Stomach smooth muscle (tissue), 2 donors: ENCODE data around the gene NBL1.

Source experiments
- H3K27ac ChIP-seq: one replicate; pipeline ENCODE4 v1.7.0; 2013; ENCODE audit warnings: mild to moderate bottlenecking, low read length, inconsistent platforms
- H3K27me3 ChIP-seq, 2 donors: one replicate each; pipeline ENCODE4 v1.7.0; 2013; ENCODE audit warnings: low read length in 2 of 2; ENCODE audit not compliant: insufficient read depth in 2 of 2, control insufficient read depth in 1 of 2
- H3K36me3 ChIP-seq, 2 donors: one replicate each; pipeline ENCODE4 v1.7.0; 2013; ENCODE audit warnings: low read length in 2 of 2; ENCODE audit not compliant: control insufficient read depth in 2 of 2, insufficient read depth in 2 of 2
- H3K4me1 ChIP-seq: one replicate; pipeline ENCODE4 v1.7.0; 2013; ENCODE audit warnings: low read length; ENCODE audit not compliant: control insufficient read depth, insufficient read depth
- H3K4me3 ChIP-seq, 2 donors: one replicate each; pipeline ENCODE4 v1.7.0; 2013; ENCODE audit warnings: low read length in 2 of 2
- H3K9ac ChIP-seq, 2 donors: one replicate each; pipeline ENCODE4 v1.7.0; 2013; ENCODE audit warnings: low read length in 2 of 2, mild to moderate bottlenecking in 1 of 2
- H3K9me3 ChIP-seq, 2 donors: one replicate each; pipeline ENCODE4 v1.7.0; 2013; ENCODE audit warnings: low read length in 2 of 2; ENCODE audit not compliant: control insufficient read depth in 2 of 2
- donor health status: healthy.
- donor health status: Pancreatic carcinoma.

NBL1 gene

GRCh38 chr1:19646377-19647319, 2.5 kb downstream of the NBL1 start:
- H3K36me3 ChIP-seq = no peaks in the 10 kb centered on the region
- H3K4me3 ChIP-seq = peak overlapping the region; percentile 84 to 93
- H3K9me3 ChIP-seq = no peaks in the 10 kb centered on the region
- H3K4me1 ChIP-seq = peaks cover 64% of the 10 kb centered on the region
- H3K9ac ChIP-seq = peak overlapping the region; percentile 32 to 60
- H3K27me3 ChIP-seq = no peaks in the 10 kb centered on the region
- H3K27ac ChIP-seq = peak overlapping the region; percentile 83

GRCh38 chr1:19647643-19648042, 3.5 kb downstream of the NBL1 start:
- Histone ChIP-seq H3K4me1 (peaks cover 70% of the 10 kb centered on the region), H3K36me3 (no peaks in the 10 kb centered on the region), H3K4me3 (peak overlapping the region in 1 of 2 donors; percentile 40), H3K9ac (peak overlapping the region in 1 of 2 donors; percentile 21), H3K27me3 (no peaks in the 10 kb centered on the region), H3K9me3 (no peaks in the 10 kb centered on the region), H3K27ac (peak overlapping the region; percentile 55)

- Histone ChIP-seq H3K9ac (no peak overlapping the region), H3K27ac (peak overlapping the region; percentile 55), H3K4me1 (peaks cover 67% of the 10 kb centered on the region), H3K4me3 (peak overlapping the region in 1 of 2 donors; percentile 29), H3K27me3 (no peaks in the 10 kb centered on the region), H3K9me3 (no peaks in the 10 kb centered on the region), H3K36me3 (no peaks in the 10 kb centered on the region)
Observed at GRCh38 chr1:19648239-19648638, 4.1 kb downstream of the NBL1 start.

GRCh38 chr1:19648689-19649088, 4.6 kb downstream of the NBL1 start:
- Histone ChIP-seq H3K9me3 (no peaks in the 10 kb centered on the region), H3K4me1 (peaks cover 67% of the 10 kb centered on the region), H3K27ac (peak overlapping the region; percentile 55), H3K27me3 (no peaks in the 10 kb centered on the region), H3K4me3 (no peak overlapping the region), H3K9ac (no peak overlapping the region), H3K36me3 (no peaks in the 10 kb centered on the region)

GRCh38 chr1:19650416-19651140, 6.5 kb downstream of the NBL1 start:
- Histone ChIP-seq H3K9ac (peak overlapping the region; percentile 30 to 69), H3K27ac (peak overlapping the region; percentile 64), H3K36me3 (peaks cover 1 to 6% of the 10 kb centered on the region in 2 donors), H3K4me1 (peaks cover 66% of the 10 kb centered on the region), H3K9me3 (no peaks in the 10 kb centered on the region), H3K4me3 (peak overlapping the region in 1 of 2 donors; percentile 55), H3K27me3 (no peaks in the 10 kb centered on the region)

- Histone ChIP-seq H3K9me3 (no peaks in the 10 kb centered on the region), H3K27ac (peak overlapping the region; percentile 64), H3K4me3 (peak overlapping the region in 1 of 2 donors; percentile 55), H3K4me1 (peaks cover 62% of the 10 kb centered on the region), H3K36me3 (peaks cover 6 to 7% of the 10 kb centered on the region in 2 donors), H3K9ac (peak overlapping the region; percentile 30 to 69), H3K27me3 (no peaks in the 10 kb centered on the region)
Observed at GRCh38 chr1:19651141-19651737, 7.1 kb downstream of the NBL1 start.

GRCh38 chr1:19654386-19654785, 10.3 kb downstream of the NBL1 start:
- Histone ChIP-seq H3K27me3 (no peaks in the 10 kb centered on the region), H3K36me3 (peaks cover 6 to 11% of the 10 kb centered on the region in 2 donors), H3K27ac (no peak overlapping the region), H3K4me1 (peaks cover 38% of the 10 kb centered on the region), H3K9me3 (no peaks in the 10 kb centered on the region), H3K9ac (no peak overlapping the region), H3K4me3 (no peak overlapping the region)

- Histone ChIP-seq H3K9ac (no peak overlapping the region), H3K9me3 (no peaks in the 10 kb centered on the region), H3K4me3 (no peak overlapping the region), H3K36me3 (peaks cover 6 to 11% of the 10 kb centered on the region in 2 donors), H3K4me1 (peaks cover 39% of the 10 kb centered on the region), H3K27ac (no peak overlapping the region), H3K27me3 (no peaks in the 10 kb centered on the region)
Observed at GRCh38 chr1:19654886-19655717, 11.0 kb downstream of the NBL1 start.

GRCh38 chr1:19655718-19656080, 11.6 kb downstream of the NBL1 start:
- Histone ChIP-seq H3K9ac (no peak overlapping the region), H3K36me3 (peaks cover 6 to 11% of the 10 kb centered on the region in 2 donors), H3K27ac (no peak overlapping the region), H3K4me3 (no peak overlapping the region), H3K4me1 (peaks cover 33% of the 10 kb centered on the region), H3K9me3 (no peaks in the 10 kb centered on the region), H3K27me3 (no peaks in the 10 kb centered on the region)
